ENCODE data around the gene CSRP1. TPM values are rescaled to one million over a fixed set of nuclear protein-coding genes. Genes with fewer than 3 reads are reported as not detected.
"Not testable (repeated sequence)": the region's sequence is repeated elsewhere in the genome, so short reads cannot be mapped to it uniquely, and the experiment has no call there.

Gene CSRP1
- total RNA-seq, 3 donors from 2014 or later = 186 to 1,491 (median 767) TPM

GRCh38 chr1:201495551-201496295 lies 11.2 kb downstream of the CSRP1 start:
- Histone ChIP-seq H3K4me3 (peak overlapping the region in 2 of 3 donors; percentile 32 to 37), H3K27ac (peak overlapping the region; percentile 97 to 99)

GRCh38 chr1:201493757-201494617 lies 12.9 kb downstream of the CSRP1 start:
- peak overlapping the region; percentile 97 to 99 for H3K27ac ChIP-seq
- peaks cover 31 to 74% of the 10 kb centered on the region in 2 donors for H3K4me1 ChIP-seq
- H3K9me3 ChIP-seq = no peaks in the 10 kb centered on the region
- intact Hi-C loops (cut with DNase I; ENCODE audit: low total_unique reads) = no loop called here
- H3K27me3 ChIP-seq = no peaks in the 10 kb centered on the region
- H3K36me3 ChIP-seq = no peaks in the 10 kb centered on the region
- peak in 1 of 2 donors; percentile 77 for DNase-seq (ENCODE audit: low spot score in 2 of 2)
- TF ChIP-seq POLR2AphosphoS5 (IDR thresholded peaks at IDR 0.05) (peak in 2 of 3 donors; percentile 49 to 66), CTCF (IDR thresholded peaks at IDR 0.05) (no peak)
- H3K4me3 ChIP-seq = peak overlapping the region in 1 of 3 donors; percentile 19

More at GRCh38 chr1:201495551-201496295, 11.2 kb downstream of the CSRP1 start:
- Histone ChIP-seq H3K36me3 (no peaks in the 10 kb centered on the region), H3K9me3 (no peaks in the 10 kb centered on the region), H3K27me3 (no peaks in the 10 kb centered on the region), H3K4me1 (peaks cover 27 to 65% of the 10 kb centered on the region in 2 donors)
- peak; percentile 92 to 93 for DNase-seq (ENCODE audit: low spot score in 2 of 2)
- intact Hi-C loops (cut with DNase I; ENCODE audit: low total_unique reads) = no loop called here
- TF ChIP-seq POLR2AphosphoS5 (IDR thresholded peaks at IDR 0.05) = peak; percentile 48 to 93 (median 62)
- peak; percentile 14 for TF ChIP-seq POLR2A (IDR thresholded peaks at IDR 0.05)
- TF ChIP-seq CTCF (IDR thresholded peaks at IDR 0.05) = no peak

GRCh38 chr1:201493026-201493656 lies 13.8 kb downstream of the CSRP1 start:
- DNase-seq (ENCODE audit: low spot score in 2 of 2); intact Hi-C loops (cut with DNase I; ENCODE audit: low total_unique reads); H3K27me3 ChIP-seq; H3K9me3 ChIP-seq; H3K36me3 ChIP-seq; H3K4me3 ChIP-seq: not testable (repeated sequence)
- Histone ChIP-seq H3K4me1 (peaks cover 32 to 74% of the 10 kb centered on the region in 2 donors), H3K27ac (peak overlapping the region; percentile 97 to 99)

GRCh38 chr1:201491896-201492511 lies 14.9 kb downstream of the CSRP1 start:
- DNase-seq (ENCODE audit: low spot score in 2 of 2) = no peak
- no peaks in the 10 kb centered on the region for H3K36me3 ChIP-seq
- no peaks in the 10 kb centered on the region for H3K9me3 ChIP-seq
- peak overlapping the region; percentile 85 to 97 for H3K27ac ChIP-seq
- TF ChIP-seq POLR2AphosphoS5 (IDR thresholded peaks at IDR 0.05) (peak in 1 of 3 donors; percentile 38), POLR2A (IDR thresholded peaks at IDR 0.05) (no peak), CTCF (IDR thresholded peaks at IDR 0.05) (no peak)
- H3K4me1 ChIP-seq = peaks cover 32 to 73% of the 10 kb centered on the region in 2 donors
- peak overlapping the region in 1 of 3 donors; percentile 19 for H3K4me3 ChIP-seq
- H3K27me3 ChIP-seq = no peaks in the 10 kb centered on the region
- intact Hi-C loops (cut with DNase I; ENCODE audit: low total_unique reads) = no loop called here

GRCh38 chr1:201490708-201491131 lies 16.2 kb downstream of the CSRP1 start:
- Histone ChIP-seq H3K27me3 (no peaks in the 10 kb centered on the region), H3K27ac (peak overlapping the region; percentile 66 to 97), H3K9me3 (no peaks in the 10 kb centered on the region), H3K4me3 (no peak overlapping the region), H3K36me3 (peaks cover 1% of the 10 kb centered on the region), H3K4me1 (peaks cover 28 to 63% of the 10 kb centered on the region in 2 donors)
- intact Hi-C loops (cut with DNase I; ENCODE audit: low total_unique reads) = no loop called here
- TF ChIP-seq CTCF (IDR thresholded peaks at IDR 0.05) = no peak
- no peak for TF ChIP-seq POLR2AphosphoS5 (IDR thresholded peaks at IDR 0.05)
- TF ChIP-seq POLR2A (IDR thresholded peaks at IDR 0.05) = no peak
- no peak for DNase-seq (ENCODE audit: low spot score in 2 of 2)
